ENCODE data around the gene RAB21. TPM values are rescaled to one million over a fixed set of nuclear protein-coding genes. Genes with fewer than 3 reads are reported as not detected.

The RAB21 gene
- total RNA-seq, 1 donor from 2014 or later = 31.4 TPM

DNA sequence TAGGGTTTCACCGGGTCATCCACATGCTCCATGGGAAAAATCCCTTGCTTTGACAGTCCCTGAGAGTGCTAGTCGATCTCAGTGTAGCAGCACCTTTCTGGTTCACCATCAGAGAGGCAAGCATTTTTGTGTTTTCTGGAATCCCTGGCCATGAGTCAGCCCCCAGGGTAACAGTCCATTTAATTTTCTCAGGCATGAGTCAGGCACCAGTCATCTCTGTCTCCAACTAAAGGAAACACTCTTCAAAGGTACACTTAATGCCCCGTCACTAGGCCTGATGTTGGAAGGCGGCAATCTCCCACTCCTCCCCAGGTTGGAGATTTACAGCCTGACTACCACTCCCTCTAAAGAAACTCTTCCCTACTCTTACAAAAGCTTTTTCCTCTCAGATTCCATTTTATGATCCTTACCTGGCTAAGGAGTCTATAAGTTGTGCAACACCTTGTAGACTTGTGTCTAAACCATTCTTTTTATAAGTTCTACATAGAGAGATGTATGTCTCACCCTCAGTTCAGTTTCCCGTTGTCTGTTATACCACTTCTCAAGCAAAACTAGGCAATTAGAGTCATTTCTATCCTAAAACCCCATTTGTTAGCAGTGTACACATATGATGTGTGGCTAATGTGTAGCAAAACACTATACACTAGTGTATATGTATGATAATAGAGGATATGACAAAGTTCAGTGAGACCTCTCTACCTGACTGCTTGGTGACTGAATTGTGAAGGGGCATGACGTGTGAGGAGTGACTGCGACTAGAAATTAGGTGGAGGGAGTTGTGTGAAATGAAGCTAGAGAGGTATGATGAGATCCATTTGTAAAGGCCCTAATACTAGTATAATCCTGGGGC, 44.2 kb upstream of the RAB21 start:
- Histone ChIP-seq H3K4me2 (no peak overlapping the region), H4K20me1 (ENCODE audit: low read depth) (no peaks in the 10 kb centered on the region), H3K4me1 (no peaks in the 10 kb centered on the region), H3K27ac (no peak overlapping the region), H2AFZ (replicated peaks) (no peak overlapping the region), H3K9me3 (ENCODE audit: low read depth) (peaks cover 8% of the 10 kb centered on the region), H3K36me3 (peaks cover 6% of the 10 kb centered on the region), H3K4me3 (no peak overlapping the region), H3K9ac (no peak overlapping the region), H3F3A (ENCODE audit: low read depth) (no peaks in the 10 kb centered on the region), H3K79me2 (ENCODE audit: low read depth) (no peaks in the 10 kb centered on the region), H3K27me3 (no peaks in the 10 kb centered on the region)
- Mint-ChIP-seq H3K36me3 (peaks cover 2% of the 10 kb centered on the region), H3K9me3 (peaks cover 13% of the 10 kb centered on the region), H3K27ac (no peak overlapping the region), H3K4me1 (no peaks in the 10 kb centered on the region), H3K27me3 (ENCODE audit: insufficient read depth, low read depth) (no peaks in the 10 kb centered on the region), H3K4me3 (no peak overlapping the region)
- no peak for DNase-seq (ENCODE audit: low spot score)
- no peak for TF ChIP-seq EZH2phosphoT487 (IDR thresholded peaks at IDR 0.05)
- no peak for TF ChIP-seq EZH2 (IDR thresholded peaks at IDR 0.05)
- TF ChIP-seq, protein P1, sequence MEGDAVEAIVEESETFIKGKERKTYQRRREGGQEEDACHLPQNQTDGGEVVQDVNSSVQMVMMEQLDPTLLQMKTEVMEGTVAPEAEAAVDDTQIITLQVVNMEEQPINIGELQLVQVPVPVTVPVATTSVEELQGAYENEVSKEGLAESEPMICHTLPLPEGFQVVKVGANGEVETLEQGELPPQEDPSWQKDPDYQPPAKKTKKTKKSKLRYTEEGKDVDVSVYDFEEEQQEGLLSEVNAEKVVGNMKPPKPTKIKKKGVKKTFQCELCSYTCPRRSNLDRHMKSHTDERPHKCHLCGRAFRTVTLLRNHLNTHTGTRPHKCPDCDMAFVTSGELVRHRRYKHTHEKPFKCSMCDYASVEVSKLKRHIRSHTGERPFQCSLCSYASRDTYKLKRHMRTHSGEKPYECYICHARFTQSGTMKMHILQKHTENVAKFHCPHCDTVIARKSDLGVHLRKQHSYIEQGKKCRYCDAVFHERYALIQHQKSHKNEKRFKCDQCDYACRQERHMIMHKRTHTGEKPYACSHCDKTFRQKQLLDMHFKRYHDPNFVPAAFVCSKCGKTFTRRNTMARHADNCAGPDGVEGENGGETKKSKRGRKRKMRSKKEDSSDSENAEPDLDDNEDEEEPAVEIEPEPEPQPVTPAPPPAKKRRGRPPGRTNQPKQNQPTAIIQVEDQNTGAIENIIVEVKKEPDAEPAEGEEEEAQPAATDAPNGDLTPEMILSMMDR (IDR thresholded peaks at IDR 0.05) = no peak

DNA sequence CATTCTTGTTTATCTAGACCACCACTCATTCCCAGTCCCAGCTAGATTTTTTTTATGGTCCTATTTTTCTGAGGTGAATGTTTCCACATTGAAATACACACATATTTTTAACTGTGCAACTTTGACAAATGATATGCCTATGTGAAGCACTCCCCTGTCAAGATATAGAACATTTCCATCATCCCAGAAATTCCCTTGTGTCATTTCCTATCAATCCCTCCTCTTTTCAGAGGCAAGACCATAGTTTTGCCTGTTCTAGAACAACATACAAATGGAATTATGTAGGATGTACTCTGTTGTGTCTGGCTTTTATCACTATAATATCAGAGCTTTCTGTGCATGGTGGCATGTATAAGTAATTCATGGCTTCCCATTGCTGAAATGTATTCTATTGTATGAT, 36.1 kb upstream of the RAB21 start:
- Mint-ChIP-seq H3K36me3 (no peaks in the 10 kb centered on the region), H3K4me1 (no peaks in the 10 kb centered on the region), H3K4me3 (no peak overlapping the region), H3K9me3 (peaks cover 7% of the 10 kb centered on the region), H3K27ac (no peak overlapping the region), H3K27me3 (ENCODE audit: insufficient read depth, low read depth) (no peaks in the 10 kb centered on the region)
- H3K27ac ChIP-seq = no peak overlapping the region
- TF ChIP-seq, protein P1 (IDR thresholded peaks at IDR 0.05) = no peak
- TF ChIP-seq EZH2 (IDR thresholded peaks at IDR 0.05) = no peak
- no peaks in the 10 kb centered on the region for H3K36me3 ChIP-seq
- H3K9ac ChIP-seq = no peak overlapping the region
- no peaks in the 10 kb centered on the region for H3F3A ChIP-seq (ENCODE audit: low read depth)
- no peaks in the 10 kb centered on the region for H3K79me2 ChIP-seq (ENCODE audit: low read depth)
- H3K4me2 ChIP-seq = no peak overlapping the region
- H3K9me3 ChIP-seq (ENCODE audit: low read depth) = peaks cover 5% of the 10 kb centered on the region
- no peaks in the 10 kb centered on the region for H4K20me1 ChIP-seq (ENCODE audit: low read depth)
- H3K4me3 ChIP-seq = no peak overlapping the region
- no peaks in the 10 kb centered on the region for H3K4me1 ChIP-seq
- H3K27me3 ChIP-seq = no peaks in the 10 kb centered on the region
- no peak for DNase-seq (ENCODE audit: low spot score)
- no peak overlapping the region for H2AFZ ChIP-seq (replicated peaks)

DNA sequence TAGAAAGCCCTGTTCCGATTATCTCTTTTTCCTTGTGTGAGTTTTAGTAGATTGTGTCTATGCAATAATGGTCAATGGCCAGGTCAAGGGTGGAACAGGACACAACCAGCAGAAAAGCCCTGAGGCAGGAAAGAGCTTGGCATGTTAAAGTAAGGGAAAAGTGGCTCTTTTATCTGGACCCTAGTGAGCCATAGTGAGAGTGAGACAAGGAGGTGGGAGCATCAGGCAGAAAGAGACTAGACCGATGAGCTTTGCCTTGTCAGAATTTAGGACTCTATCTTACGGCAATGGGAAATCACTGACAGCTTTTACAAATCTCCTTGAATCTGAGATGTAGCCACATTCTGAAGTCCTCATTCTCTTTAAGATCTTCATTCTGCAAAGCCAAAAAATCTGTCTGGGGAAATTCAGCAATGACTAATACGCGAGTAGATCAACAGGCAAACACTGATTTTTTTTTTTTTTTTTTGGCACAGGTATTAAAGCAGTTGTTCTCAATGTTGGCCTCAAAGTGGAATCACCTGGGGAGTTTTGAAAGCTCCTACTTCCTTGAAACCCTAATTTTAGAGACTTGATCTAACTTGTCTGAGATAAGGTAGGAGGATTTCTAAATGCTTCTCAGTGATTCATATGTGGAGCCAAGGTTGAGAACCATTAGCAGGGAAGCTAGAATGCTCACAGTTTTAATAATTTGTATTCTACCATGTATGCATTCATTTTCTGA, 34.9 kb upstream of the RAB21 start:
- no peak overlapping the region for H3K27ac Mint-ChIP-seq
- no peaks in the 10 kb centered on the region for H3K9me3 ChIP-seq (ENCODE audit: low read depth)
- no peaks in the 10 kb centered on the region for H3K27me3 Mint-ChIP-seq (ENCODE audit: insufficient read depth, low read depth)
- DNase-seq (ENCODE audit: low spot score) = no peak
- no peaks in the 10 kb centered on the region for H3K9me3 Mint-ChIP-seq
- TF ChIP-seq EZH2phosphoT487 (IDR thresholded peaks at IDR 0.05) (no peak), EZH2 (IDR thresholded peaks at IDR 0.05) (no peak)
- H3F3A ChIP-seq (ENCODE audit: low read depth) = no peaks in the 10 kb centered on the region
- H3K9ac ChIP-seq = no peak overlapping the region
- no peak overlapping the region for H2AFZ ChIP-seq (replicated peaks)
- H3K27me3 ChIP-seq = no peaks in the 10 kb centered on the region
- H3K4me3 ChIP-seq = no peak overlapping the region
- H3K4me1 ChIP-seq = no peaks in the 10 kb centered on the region
- H3K27ac ChIP-seq = no peak overlapping the region
- H3K4me1 Mint-ChIP-seq = no peaks in the 10 kb centered on the region
- no peaks in the 10 kb centered on the region for H3K79me2 ChIP-seq (ENCODE audit: low read depth)
- no peaks in the 10 kb centered on the region for H3K36me3 Mint-ChIP-seq
- H3K4me3 Mint-ChIP-seq = no peak overlapping the region
- no peaks in the 10 kb centered on the region for H3K36me3 ChIP-seq
- H3K4me2 ChIP-seq = no peak overlapping the region
- no peaks in the 10 kb centered on the region for H4K20me1 ChIP-seq (ENCODE audit: low read depth)

Measured in neural progenitor cell (in vitro differentiated cells).